HG03108 (cell line): Measurements from ENCODE around the gene NXPH2.

Experiments used
- ATAC-seq: cut with Tn5 transposase; IDR thresholded peaks from one replicate; pipeline ENCODE4 v1.9.1; 2021; ENCODE audit warnings: moderate library complexity; ENCODE audit not compliant: unreplicated experiment

Gene NXPH2

GRCh38 chr2:138779781-138780445 lies at the start of gene NXPH2:
NXPH2 (minus strand) TSS chr2:138780390; CDS start chr2:138780241, 149 bp downstream.
- ATAC-seq = no peak

- no peak for ATAC-seq
These were observed 49.2 kb upstream of the NXPH2 start for GRCh38 chr2:138829326-138829919.

- no peak for ATAC-seq
These were observed 47.4 kb upstream of the NXPH2 start for GRCh38 chr2:138827426-138828054.

- ATAC-seq = no peak
These were observed 43.5 kb upstream of the NXPH2 start for GRCh38 chr2:138823666-138824065.

GRCh38 chr2:138819964-138820363 lies 39.8 kb upstream of the NXPH2 start:
- no peak for ATAC-seq

- no peak for ATAC-seq
These were observed 38.4 kb upstream of the NXPH2 start for GRCh38 chr2:138818556-138818955.

GRCh38 chr2:138814123-138814898 lies 34.1 kb upstream of the NXPH2 start:
- no peak for ATAC-seq

- ATAC-seq = no peak
These were observed 31.2 kb upstream of the NXPH2 start for GRCh38 chr2:138811431-138811830.

- no peak for ATAC-seq
These were observed 14.5 kb upstream of the NXPH2 start for GRCh38 chr2:138794724-138795123.

GRCh38 chr2:138787053-138787666 lies 7.0 kb upstream of the NXPH2 start:
- ATAC-seq = no peak

GRCh38 chr2:138782383-138782782 lies 2.2 kb upstream of the NXPH2 start:
- ATAC-seq = no peak

- ATAC-seq = no peak
These were observed 718 bp upstream of the NXPH2 start for GRCh38 chr2:138780908-138781307.

GRCh38 chr2:138780446-138780880 lies 273 bp upstream of the NXPH2 start:
- no peak for ATAC-seq

GRCh38 chr2:138779406-138779780 lies 797 bp downstream of the NXPH2 start:
- no peak for ATAC-seq

- ATAC-seq = no peak
These were observed 2.2 kb downstream of the NXPH2 start for GRCh38 chr2:138777996-138778395.

GRCh38 chr2:138775736-138776135 lies 4.5 kb downstream of the NXPH2 start:
- no peak for ATAC-seq

GRCh38 chr2:138771534-138771933 lies 8.7 kb downstream of the NXPH2 start:
- ATAC-seq = no peak

- ATAC-seq = no peak
These were observed 13.1 kb downstream of the NXPH2 start for GRCh38 chr2:138767101-138767500.

GRCh38 chr2:138766464-138766863 lies 13.7 kb downstream of the NXPH2 start:
- ATAC-seq = no peak

- no peak for ATAC-seq
These were observed 16.2 kb downstream of the NXPH2 start for GRCh38 chr2:138763971-138764370.

- no peak for ATAC-seq
These were observed 17.7 kb downstream of the NXPH2 start for GRCh38 chr2:138762533-138762932.
